ENCODE results near the gene PIP5KL1. TPM values are rescaled to one million over a fixed set of nuclear protein-coding genes. Genes with fewer than 3 reads are reported as not detected.
A peak's percentile ranks its signal among the peaks of the same experiment; 100 is the strongest.

PIP5KL1 gene
- total RNA-seq, 1 experiment from 2014 or later, result 21.9 TPM

GRCh38 chr9:127925959-127926905 is 4.3 kb downstream of the PIP5KL1 start:
- Histone ChIP-seq H3K4me2 (no peak overlapping the region), H3K9me2 (ENCODE audit: insufficient read depth) (no peaks in the 10 kb centered on the region), H3K27ac (no peak overlapping the region), H3K9me3 (ENCODE audit: insufficient read depth, low read depth) (no peaks in the 10 kb centered on the region), H2AFZ (no peak overlapping the region), H3K4me1 (replicated peaks; ENCODE audit: insufficient read depth) (peaks cover 28% of the 10 kb centered on the region), H3K79me2 (ENCODE audit: low read depth) (no peaks in the 10 kb centered on the region), H4K20me1 (ENCODE audit: insufficient read depth) (no peaks in the 10 kb centered on the region), H3K4me3 (no peak overlapping the region), H3K27me3 (ENCODE audit: insufficient read depth, low read depth) (no peaks in the 10 kb centered on the region), H3K36me3 (ENCODE audit: low read depth) (no peaks in the 10 kb centered on the region), H3F3A (ENCODE audit: insufficient read depth, low read depth) (peaks cover 56% of the 10 kb centered on the region)
- ChIA-PET CTCF (no interaction called here), POLR2A (ENCODE audit: unreplicated experiment) (no interaction called here)
- no peak for DNase-seq
- TF ChIP-seq EZH2 (IDR thresholded peaks at IDR 0.05; ENCODE audit: low read depth), result no peak
- no peak for TF ChIP-seq CTCF (conservative IDR thresholded peaks at IDR 0.05)
- BruUV-seq (replicated peaks), result no TSS peak
- intact Hi-C loops (cut with micrococcal nuclease; ENCODE audit: unreplicated experiment), result no loop called here

GRCh38 chr9:127924736-127925444 is 5.7 kb downstream of the PIP5KL1 start:
- no peak overlapping the region for H2AFZ ChIP-seq
- POLR2A ChIA-PET (ENCODE audit: unreplicated experiment), result interaction anchor here (0.6 kb wide), 1 partner anchor 124 kb away, joined by 10 read pairs; no protein-coding TSS in a partner anchor
- H3K4me3 ChIP-seq, result no peak overlapping the region
- no peaks in the 10 kb centered on the region for H3K36me3 ChIP-seq (ENCODE audit: low read depth)
- H3K79me2 ChIP-seq (ENCODE audit: low read depth), result no peaks in the 10 kb centered on the region
- intact Hi-C loops (cut with micrococcal nuclease; ENCODE audit: unreplicated experiment), result no loop called here
- H3K9me3 ChIP-seq (ENCODE audit: insufficient read depth, low read depth), result no peaks in the 10 kb centered on the region
- no peak overlapping the region for H3K27ac ChIP-seq
- peaks cover 32% of the 10 kb centered on the region for H3K4me1 ChIP-seq (replicated peaks; ENCODE audit: insufficient read depth)
- no peak overlapping the region for H3K4me2 ChIP-seq
- TF ChIP-seq EZH2 (IDR thresholded peaks at IDR 0.05; ENCODE audit: low read depth) (no peak), CTCF (conservative IDR thresholded peaks at IDR 0.05) (no peak)
- H3K9me2 ChIP-seq (ENCODE audit: insufficient read depth), result no peaks in the 10 kb centered on the region
- CTCF ChIA-PET, result no interaction called here
- no peaks in the 10 kb centered on the region for H4K20me1 ChIP-seq (ENCODE audit: insufficient read depth)
- no peak for DNase-seq
- BruUV-seq (replicated peaks), result no TSS peak
- peaks cover 51% of the 10 kb centered on the region; the same call in 1 of the 2 replicates for H3F3A ChIP-seq (ENCODE audit: insufficient read depth, low read depth)
- H3K27me3 ChIP-seq (ENCODE audit: insufficient read depth, low read depth), result no peaks in the 10 kb centered on the region

DNA sequence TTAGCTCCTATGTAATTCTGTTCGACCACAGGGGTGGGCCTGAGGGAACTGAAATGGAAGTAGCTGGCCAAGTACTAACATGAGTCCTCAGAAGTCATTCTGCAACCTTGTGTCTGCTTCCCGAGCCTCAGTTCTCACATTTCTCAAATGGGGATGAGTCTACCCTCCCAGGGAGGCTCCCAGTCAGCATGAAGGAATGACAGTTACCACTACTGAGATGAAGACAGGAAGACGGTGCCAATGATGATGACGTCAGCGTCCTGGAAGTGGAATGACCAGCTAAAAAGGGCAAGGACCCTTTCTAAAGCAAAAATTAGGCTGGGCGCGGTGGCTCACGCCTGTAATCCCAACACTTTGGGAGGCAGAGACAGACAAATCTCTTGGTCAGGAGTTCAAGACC is 6.8 kb downstream of the PIP5KL1 start:
- no TSS peak for BruUV-seq (replicated peaks)
- no peaks in the 10 kb centered on the region for H3K27me3 ChIP-seq (ENCODE audit: insufficient read depth, low read depth)
- H3K79me2 ChIP-seq (ENCODE audit: low read depth), result no peaks in the 10 kb centered on the region
- no peaks in the 10 kb centered on the region for H3K36me3 ChIP-seq (ENCODE audit: low read depth)
- peaks cover 37% of the 10 kb centered on the region for H3K4me1 ChIP-seq (replicated peaks; ENCODE audit: insufficient read depth)
- no peak overlapping the region for H2AFZ ChIP-seq
- POLR2A ChIA-PET (ENCODE audit: unreplicated experiment), result no interaction called here
- peaks cover 52% of the 10 kb centered on the region for H3F3A ChIP-seq (ENCODE audit: insufficient read depth, low read depth)
- H3K4me2 ChIP-seq, result no peak overlapping the region
- CTCF ChIA-PET, result no interaction called here
- no peak for TF ChIP-seq CTCF (conservative IDR thresholded peaks at IDR 0.05)
- TF ChIP-seq EZH2 (IDR thresholded peaks at IDR 0.05; ENCODE audit: low read depth), result no peak
- no peaks in the 10 kb centered on the region for H3K9me3 ChIP-seq (ENCODE audit: insufficient read depth, low read depth)
- H3K4me3 ChIP-seq, result no peak overlapping the region
- H3K27ac ChIP-seq, result no peak overlapping the region
- intact Hi-C loops (cut with micrococcal nuclease; ENCODE audit: unreplicated experiment), result no loop called here
- no peaks in the 10 kb centered on the region for H4K20me1 ChIP-seq (ENCODE audit: insufficient read depth)
- H3K9me2 ChIP-seq (ENCODE audit: insufficient read depth), result no peaks in the 10 kb centered on the region
- peak in 1 of 2 experiments; percentile 53 for DNase-seq

All from PC-9 (cell line).